HG03460 (cell line): ENCODE results near the gene HOMEZ.
"Not testable (repeated sequence)": the region's sequence is repeated elsewhere in the genome, so short reads cannot be mapped to it uniquely, and the experiment has no call there.

Source experiments
- ATAC-seq: cut with Tn5 transposase; IDR thresholded peaks from one replicate; pipeline ENCODE4 v1.9.1; 2021; ENCODE audit not compliant: unreplicated experiment

HOMEZ gene

DNA sequence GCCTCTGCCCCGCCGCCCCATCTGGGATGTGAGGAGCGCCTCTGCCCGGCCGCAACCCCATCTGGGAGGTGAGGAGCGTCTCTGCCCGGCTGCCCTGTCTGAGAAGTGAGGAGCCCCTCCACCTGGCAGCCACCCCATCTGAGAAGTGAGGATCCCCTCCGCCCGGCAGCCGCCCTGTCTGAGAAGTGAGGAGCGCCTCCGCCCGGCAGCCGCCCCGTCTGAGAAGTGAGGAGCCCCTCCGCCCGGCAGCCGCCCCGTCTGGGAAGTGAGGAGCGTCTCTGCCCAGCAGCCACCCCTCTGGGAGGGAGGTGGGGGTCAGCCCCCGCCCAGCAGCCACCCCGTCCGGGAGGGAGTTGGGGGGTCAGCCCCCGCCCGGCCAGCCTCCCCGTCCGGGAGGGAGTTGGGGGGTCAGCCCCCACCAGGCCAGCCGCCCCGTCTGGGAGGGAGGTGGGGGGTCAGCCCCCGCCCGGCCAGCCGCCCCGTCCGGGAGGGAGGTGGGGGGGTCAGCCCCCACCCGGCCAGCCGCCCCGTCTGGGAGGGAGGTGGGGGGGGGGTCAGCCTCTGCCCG lies 53.6 kb downstream of the HOMEZ start:
- ATAC-seq, result not testable (repeated sequence)

GRCh38 chr14:23228812-23229211 lies 57.1 kb downstream of the HOMEZ start:
- no peak for ATAC-seq

- no peak for ATAC-seq
These were observed 58.4 kb downstream of the HOMEZ start for GRCh38 chr14:23227566-23227965.

GRCh38 chr14:23224958-23225357 lies 61.0 kb downstream of the HOMEZ start:
- not testable (repeated sequence) for ATAC-seq
